Measurements from ENCODE around the gene TRIM17.

The TRIM17 gene

DNA sequence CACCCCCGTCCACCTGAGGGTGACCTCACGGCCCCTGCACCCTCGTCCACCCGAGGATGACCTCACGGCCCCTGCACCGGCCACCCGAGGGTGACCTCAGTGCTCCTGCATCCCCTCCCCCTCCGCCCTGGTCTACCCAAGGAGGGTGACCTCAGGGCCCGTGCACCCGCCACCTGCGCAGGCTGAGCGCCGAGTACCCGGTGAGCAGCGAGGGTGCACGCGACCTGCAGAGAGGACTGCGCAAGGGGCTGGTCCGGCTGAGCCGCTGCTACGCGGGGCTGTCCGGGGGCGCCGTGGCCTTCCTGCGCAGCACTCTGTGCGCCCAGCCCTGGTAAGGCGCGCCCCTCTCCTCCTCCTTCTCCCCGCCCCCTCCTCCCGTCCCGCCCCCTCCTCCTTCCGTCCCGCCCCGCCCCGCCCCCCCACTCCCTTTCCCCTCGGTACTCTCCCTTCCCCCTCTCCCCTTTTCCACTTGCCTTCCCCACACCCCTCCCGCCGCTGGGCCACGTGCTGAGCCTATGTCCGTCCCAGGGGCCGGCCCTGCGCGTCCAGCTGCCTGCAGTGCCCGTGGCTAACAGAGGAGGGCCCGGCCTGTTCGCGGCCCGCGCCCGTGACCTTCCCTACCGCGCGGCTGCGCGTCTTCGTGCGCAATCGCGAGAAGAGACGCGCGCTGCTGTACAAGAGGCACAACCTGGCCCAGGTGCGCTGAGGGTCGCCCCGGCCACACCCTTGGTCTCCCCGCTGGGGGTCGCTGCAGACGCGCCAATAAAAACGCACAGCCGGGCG is 38.4 kb downstream of the TRIM17 start:
- no peak for FAIRE-seq

DNA sequence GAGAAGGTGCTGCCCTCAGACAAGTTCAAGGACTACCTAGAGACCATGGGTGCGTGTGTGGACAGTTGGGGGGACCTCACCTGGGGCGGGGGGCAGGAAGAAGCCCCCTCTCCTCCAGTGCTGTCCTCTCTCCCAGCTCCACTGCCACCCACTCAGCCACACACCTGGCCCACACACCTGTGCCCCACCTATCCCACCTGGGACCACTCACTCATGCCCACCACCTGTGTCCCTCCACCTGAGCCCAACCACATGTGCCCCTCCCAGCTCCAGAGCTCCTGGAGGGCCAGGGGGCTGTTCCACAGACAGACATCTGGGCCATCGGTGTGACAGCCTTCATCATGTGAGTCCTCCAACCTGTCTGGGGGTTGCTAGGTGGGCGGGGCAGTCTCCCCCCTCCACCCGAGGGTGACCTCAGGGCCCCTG is 39.0 kb downstream of the TRIM17 start:
- FAIRE-seq = no peak

GRCh38 chr1:228376651-228377631 is 39.7 kb downstream of the TRIM17 start:
- no peak for FAIRE-seq

- FAIRE-seq = no peak
Observed at GRCh38 chr1:228376262-228376628, 40.4 kb downstream of the TRIM17 start.

DNA sequence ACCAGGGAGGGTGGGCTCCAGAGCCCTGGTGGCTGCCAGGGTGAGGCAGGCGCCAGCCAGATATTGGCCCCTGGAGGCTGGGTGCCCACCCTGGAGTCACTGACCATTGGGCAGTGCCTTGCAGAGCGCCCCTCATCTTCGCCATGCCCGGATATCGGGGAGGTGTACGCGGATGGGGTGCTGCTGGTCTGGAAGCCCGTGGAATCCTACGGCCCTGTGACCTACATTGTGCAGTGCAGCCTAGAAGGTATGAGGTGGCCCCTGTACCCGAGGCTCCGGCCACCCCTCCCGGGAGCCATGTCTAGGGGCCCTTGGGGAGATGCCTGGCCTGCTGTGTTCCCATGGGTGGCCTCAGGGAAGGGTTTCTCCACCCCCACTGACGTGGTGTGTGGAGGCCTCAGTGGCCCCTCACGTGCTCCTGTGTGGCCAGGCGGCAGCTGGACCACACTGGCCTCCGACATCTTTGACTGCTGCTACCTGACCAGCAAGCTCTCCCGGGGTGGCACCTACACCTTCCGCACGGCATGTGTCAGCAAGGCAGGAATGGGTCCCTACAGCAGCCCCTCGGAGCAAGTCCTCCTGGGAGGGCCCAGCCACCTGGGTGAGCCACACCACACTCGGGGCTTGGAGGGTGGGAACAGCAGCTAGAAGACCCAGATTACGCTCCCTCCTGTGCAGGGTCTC is 40.9 kb downstream of the TRIM17 start:
- no peak for FAIRE-seq

DNA sequence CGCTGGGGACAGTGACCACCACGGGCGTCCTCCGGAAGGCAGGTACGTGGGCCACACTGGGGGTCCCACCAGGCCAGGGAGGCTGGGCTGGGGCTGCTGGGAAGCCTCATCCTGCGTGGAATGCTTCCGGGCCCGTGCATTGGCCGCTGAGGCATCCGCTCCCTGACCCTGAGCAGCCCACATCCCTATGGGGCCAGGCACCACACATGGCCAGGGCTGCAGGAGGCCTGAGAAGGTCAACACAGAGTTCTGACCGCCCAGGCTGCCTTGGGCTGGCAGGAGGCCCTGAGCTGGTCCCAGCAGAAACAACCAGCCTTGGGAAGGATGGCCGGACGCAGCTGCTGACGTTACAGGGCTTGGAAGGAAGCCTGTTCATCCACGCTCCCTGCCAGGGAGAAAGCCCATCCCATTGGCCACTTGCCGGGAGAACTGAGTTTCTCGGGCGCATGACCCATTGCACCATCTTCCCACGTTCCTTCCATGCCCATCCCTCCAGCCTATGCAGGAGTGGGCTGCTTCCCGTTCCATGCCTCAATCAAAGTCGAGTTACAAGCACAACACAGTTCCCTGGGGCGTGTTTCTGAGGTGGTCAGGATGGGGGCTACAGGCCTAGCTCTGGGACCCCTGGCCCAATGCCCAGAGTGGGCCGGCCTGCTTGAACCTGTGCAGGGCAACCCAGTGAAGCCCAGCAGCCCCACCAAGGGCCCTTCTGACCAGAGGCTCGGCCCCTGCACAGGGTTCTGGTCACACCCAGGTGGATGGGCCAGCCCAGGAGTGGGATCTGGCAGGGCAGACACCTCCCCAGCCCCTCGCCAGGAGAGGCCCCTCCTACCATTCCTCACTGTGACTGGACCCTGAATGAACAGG is 41.7 kb downstream of the TRIM17 start:
- no peak for FAIRE-seq

DNA sequence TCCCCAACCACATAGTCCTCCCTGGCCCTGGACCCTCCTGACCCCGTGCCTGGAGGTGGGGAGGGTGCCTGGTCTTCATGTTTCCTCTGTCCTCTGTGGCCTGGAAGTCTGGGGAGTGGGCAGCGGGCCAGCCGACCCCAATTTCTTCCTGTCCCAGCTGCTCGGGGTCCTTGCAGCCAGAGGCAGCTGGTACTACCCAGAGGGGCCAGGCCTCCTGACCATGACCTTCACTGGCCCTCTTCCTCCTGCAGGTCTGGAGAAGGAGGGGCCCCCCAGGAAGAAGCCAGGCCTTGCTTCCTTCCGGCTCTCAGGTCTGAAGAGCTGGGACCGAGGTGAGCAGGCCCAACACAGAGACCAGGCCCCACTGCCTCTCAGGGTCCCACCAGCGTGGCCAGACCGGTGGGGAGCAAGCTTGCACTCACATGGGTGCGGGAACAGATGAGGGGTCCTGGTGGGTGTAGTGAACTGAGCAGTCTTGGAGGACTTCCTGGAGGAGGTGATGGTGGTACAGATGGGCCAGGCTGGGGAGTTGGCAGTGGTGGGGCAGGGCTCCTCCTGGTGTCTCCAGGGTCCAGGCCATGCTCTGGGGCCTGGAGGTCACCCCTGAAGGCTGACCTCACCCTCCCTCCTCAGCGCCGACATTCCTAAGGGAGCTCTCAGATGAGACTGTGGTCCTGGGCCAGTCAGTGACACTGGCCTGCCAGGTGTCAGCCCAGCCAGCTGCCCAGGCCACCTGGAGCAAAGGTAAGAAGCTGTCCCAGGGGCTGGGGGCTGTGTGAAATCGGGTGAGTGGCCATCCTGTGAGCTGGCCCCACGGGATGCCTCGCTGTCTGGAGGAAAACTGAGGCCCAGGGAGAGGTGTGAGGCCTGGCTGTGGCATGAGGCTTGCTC is 42.7 kb downstream of the TRIM17 start:
- no peak for FAIRE-seq

- FAIRE-seq = no peak
Observed at GRCh38 chr1:228373004-228373680, 43.5 kb downstream of the TRIM17 start.

DNA sequence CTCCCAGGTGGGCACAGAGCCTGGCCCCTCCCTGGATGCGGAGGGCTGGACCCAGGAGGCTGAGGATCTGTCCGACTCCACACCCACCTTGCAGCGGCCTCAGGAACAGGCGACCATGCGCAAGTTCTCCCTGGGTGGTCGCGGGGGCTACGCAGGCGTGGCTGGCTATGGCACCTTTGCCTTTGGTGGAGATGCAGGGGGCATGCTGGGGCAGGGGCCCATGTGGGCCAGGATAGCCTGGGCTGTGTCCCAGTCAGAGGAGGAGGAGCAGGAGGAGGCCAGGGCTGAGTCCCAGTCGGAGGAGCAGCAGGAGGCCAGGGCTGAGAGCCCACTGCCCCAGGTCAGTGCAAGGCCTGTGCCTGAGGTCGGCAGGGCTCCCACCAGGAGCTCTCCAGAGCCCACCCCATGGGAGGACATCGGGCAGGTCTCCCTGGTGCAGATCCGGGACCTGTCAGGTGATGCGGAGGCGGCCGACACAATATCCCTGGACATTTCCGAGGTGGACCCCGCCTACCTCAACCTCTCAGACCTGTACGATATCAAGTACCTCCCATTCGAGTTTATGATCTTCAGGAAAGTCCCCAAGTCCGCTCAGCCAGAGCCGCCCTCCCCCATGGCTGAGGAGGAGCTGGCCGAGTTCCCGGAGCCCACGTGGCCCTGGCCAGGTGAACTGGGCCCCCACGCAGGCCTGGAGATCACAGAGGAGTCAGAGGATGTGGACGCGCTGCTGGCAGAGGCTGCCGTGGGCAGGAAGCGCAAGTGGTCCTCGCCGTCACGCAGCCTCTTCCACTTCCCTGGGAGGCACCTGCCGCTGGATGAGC is 44.3 kb downstream of the TRIM17 start:
- no peak for FAIRE-seq

- no peak for FAIRE-seq
Observed at GRCh38 chr1:228371741-228372182, 44.9 kb downstream of the TRIM17 start.

DNA sequence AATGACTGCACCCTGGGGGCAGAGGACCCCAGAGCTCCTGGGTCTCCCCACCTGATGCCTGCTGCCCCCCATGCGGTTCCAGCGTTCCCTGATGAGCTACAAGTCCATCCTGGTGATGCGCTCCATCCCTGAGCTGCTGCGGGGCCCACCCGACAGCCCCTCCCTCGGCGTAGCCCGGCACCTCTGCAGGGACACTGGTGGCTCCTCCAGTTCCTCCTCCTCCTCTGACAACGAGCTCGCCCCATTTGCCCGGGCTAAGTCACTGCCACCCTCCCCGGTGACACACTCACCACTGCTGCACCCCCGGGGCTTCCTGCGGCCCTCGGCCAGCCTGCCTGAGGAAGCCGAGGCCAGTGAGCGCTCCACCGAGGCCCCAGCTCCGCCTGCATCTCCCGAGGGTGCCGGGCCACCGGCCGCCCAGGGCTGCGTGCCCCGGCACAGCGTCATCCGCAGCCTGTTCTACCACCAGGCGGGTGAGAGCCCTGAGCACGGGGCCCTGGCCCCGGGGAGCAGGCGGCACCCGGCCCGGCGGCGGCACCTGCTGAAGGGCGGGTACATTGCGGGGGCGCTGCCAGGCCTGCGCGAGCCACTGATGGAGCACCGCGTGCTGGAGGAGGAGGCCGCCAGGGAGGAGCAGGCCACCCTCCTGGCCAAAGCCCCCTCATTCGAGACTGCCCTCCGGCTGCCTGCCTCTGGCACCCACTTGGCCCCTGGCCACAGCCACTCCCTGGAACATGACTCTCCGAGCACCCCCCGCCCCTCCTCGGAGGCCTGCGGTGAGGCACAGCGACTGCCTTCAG is 45.5 kb downstream of the TRIM17 start:
- FAIRE-seq = no peak

GRCh38 chr1:228370439-228370940 is 46.2 kb downstream of the TRIM17 start:
- no peak for FAIRE-seq

DNA sequence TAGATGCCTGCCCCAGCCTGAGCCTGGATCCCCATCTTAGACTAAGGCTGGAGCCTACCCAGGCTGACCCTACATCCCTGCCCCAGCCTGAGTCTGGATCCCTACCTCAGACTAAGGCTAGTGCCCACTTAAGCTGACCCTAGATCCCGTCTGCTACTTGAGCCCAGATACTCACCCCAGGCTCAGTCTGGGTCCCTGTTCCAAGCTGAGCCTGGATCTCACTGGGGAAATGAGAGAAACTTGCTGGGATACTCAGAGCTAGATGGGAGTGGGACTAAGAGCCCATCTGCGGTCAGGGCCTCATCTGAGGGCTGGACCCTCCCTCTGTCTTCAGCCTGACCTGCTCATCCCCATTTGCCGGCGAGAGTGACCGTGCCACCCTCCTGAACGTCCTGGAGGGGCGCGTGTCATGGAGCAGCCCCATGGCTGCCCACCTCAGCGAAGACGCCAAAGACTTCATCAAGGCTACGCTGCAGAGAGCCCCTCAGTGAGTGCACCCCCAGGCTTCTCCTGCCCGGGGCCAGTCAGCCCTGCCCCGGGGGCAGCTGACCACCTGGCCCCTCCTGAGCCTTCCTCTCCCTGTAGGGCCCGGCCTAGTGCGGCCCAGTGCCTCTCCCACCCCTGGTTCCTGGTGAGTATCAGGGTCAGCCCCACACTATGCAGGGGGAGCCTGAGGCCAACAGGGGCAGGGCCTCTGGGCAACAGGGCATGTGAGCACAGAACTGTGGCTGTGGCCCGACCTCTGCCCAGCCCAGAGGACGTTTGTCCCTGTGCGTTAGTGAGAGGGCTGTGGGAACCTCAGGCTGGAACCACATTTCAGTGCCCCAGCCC is 46.8 kb downstream of the TRIM17 start:
- FAIRE-seq = no peak

DNA sequence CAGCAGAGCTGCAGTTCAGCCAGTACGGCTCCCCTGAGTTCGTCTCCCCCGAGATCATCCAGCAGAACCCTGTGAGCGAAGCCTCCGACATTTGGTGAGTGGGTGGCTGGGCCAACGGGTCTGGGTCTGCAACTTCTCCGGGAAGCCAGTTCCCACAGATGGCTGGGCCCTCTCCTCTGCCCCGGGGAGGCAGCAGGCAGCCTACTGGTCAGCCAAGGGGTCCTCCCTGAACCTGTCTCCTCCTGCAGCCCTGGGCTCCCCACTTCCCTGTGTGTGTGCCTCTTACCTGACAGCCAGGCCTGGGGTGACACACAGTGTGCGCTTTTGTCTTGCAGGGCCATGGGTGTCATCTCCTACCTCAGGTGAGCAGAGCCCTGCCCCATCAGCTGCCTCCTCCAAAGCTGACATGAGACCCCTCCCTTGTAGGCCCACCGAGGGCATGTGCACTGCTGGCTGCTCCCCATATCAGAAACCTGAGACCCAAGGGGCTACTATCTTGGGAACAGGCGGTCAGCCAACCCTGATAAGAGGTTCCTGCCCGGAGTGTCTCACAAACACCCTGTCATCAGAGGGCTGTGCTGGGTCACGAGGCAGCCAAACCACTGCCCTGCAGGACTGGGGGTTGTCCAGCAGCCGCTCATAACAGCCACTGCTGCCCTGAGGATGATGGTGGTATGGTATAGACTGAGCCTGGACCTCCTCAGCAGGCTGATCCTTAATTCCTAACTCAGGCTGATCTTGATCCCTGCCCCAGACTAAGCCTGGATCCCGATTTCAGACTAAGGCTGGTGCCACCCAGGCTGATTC is 47.7 kb downstream of the TRIM17 start:
- FAIRE-seq = no peak

DNA sequence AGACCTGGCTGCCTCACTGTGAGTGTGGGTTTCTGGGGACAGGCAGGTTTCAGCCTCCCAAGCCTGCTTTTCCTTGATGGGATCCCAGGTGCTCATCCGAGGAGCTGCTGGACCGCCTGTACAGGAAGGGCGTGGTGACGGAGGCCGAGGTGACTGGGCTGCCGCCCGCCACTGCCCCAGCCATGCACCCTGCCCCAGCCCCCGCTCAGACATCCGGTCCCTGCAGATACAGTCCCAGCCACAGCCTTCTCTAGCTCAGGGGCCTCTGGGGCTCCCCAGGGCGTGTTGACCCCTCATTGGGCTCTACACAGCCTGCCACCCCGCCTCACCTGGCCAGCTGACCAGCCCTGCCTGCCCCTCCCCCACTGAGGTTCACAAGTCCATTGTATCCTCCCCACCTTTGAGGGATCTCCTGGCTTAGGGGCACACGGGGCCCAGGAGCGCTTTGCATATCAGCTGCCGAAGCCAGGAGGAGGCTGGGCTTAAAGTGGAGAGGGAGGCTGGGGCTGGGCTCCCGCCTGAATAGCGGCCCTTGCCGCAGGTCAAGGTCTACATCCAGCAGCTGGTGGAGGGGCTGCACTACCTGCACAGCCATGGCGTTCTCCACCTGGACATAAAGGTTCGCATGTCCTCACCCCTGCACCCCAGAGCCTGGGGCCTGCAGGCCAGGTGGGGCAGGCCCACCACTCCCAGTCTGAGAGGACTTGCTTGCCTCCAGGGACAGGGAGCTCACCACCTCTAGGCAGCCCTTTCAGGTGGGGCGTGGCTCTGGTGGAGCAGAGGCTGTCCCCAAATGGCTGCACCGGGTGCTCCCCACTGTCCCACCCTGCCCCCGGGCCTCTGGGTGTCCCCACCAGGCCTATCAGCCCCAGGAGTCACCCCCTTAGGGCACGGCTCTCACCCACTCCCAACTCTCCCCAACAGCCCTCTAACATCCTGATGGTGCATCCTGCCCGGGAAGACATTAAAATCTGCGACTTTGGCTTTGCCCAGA is 48.6 kb downstream of the TRIM17 start:
- no peak for FAIRE-seq
